GM19452 (cell line): ENCODE measurements around the gene CNDP1.
A peak's percentile ranks its signal among the peaks of the same experiment; 100 is the strongest.
"Not testable (repeated sequence)": the region's sequence is repeated elsewhere in the genome, so short reads cannot be mapped to it uniquely, and the experiment has no call there.

Experiments used
- ATAC-seq: cut with Tn5 transposase; IDR thresholded peaks from one replicate; pipeline ENCODE4 v1.9.1; 2021; ENCODE audit not compliant: unreplicated experiment

The CNDP1 gene

DNA sequence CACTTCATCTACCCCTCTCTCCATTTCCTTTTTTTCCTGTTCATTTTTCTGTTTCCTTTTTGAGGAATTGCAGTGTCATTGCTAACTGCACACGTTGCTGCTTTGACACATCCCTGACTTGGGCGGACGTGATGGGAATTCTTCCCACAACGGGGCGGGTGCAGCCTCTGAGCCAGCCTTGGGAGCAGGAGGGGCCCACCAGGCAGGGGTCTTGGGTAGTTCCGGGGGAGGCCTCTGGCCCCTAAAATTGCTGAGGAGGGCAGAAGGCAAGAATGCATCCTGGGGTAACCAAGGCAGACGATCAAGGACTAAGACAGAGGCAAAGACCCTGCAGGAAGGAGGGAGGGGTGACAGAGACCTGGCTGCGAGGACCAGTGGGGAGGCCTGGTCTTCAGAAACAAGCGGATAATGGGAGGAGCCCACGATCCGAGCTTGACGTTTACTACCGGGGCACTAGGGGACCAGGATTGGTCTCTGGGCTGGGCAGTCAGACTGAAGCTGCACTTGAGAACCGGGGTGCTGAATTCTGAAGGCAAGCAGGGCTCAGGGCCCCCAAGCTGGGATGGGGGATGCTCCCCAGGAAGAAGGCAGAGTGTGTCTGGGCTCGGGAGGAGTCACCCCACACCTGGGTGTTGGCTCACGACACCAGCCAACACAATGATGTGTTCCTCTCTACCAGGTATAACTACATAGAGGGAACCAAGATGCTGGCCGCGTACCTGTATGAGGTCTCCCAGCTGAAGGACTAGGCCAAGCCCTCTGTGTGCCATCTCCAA, 14.8 kb upstream of the CNDP1 start:
- no peak for ATAC-seq

DNA sequence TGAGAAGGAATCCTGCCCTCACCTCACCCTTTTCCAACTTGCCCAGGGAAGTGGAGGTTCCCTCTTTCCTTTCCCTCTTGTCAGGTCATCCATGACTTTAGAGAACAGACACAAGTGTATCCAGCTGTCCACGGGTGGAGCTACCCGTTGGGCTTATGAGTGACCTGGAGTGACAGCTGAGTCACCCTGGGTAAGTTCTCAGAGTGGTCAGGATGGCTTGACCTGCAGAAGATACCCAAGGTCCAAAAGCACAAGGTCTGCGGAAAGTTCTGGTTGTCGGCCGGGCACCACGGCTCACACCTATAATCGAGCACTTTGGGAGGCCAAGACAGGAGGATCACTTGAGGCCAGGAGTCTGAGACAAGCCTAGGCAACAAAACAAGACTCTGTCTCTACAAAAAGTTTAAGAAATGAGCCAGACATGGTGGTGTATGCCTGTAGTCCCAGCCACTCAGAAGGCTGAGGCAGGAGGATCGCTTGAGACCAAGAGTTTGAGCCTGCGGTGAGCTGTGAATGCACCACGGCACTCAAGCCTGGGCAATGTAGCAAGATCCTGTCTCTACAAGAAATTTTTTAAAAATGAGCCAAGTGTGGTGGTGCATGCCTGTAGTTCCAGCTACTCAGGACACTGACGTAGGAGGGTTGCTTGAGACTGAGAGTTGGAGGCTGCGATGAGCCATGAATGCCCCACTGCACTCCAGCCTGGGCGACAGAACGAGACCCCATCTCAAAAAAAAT, 14.0 kb upstream of the CNDP1 start:
- ATAC-seq = no peak

DNA sequence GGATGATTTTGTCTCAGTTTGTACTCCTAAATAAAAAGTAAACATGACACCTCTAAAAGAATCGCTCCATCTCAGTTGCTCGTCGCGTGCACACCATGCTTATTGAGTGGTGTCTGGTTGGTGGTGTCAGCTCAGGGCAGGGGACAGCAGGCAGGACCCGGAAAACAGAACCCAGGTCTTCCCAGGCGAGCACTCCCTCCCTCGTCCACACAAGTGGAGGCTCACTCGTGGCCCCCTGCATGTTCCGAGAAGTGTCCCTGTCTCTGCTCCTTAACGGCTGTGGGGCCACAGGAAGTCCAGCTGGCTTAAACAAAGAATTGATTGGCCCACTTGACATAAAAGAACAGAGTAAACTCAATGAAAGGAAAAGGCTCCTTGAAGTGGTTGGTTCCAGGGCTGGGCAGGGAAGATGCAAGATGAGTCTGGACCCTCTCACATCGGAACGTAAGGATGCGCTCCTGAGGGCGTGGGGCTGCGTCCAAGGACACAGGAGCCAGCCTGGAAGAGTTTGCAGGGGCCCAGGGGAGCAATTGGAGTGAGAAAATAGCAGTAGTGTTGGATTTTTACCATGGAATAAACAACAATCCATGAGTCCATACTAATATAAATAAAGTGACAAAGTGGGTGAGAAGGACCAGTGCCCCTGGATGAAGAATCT, 13.1 kb upstream of the CNDP1 start:
- ATAC-seq = no peak

DNA sequence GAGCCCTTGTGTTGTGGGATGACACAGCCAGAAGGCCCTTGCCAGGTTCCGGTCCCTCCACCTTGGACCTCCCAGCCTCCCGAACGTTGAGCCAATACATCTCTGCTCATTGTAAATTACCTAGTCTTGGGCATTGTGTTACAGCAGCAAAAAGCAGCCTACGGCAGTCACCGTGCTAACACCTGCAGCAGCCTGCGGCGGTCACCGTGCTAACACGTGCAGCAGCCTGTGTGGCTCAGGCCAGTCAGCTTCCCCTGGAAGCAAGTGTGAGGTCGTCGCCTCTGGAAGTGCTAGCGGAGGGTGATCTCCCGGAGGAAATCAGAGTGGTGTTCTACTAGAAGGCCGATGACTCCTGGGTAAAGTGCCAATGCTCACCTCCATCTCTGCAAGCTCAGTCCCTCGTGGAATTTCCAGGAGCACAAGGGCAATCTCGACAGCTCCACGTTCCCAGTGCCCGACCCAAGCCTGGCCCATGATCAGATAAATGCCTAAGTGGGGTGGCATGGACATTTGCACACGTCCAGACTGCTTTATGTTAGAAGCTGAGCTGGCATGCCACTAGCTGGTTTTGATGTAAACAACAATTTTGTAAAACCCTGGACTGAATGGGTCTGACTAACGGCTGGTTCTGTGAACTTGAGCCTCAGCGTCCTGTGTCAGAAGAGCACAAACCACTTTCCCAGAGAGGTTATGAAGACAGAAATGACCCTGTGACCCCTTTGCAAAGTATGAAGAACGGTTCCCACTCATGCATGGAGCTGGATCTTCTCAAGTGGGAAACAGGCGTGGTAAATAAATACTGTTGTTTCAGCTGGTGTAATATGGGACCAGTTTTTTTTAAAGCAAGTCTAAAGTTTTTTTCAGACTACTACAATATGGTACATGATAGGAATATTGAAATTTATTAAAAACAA, 11.4 kb upstream of the CNDP1 start:
- ATAC-seq = no peak

DNA sequence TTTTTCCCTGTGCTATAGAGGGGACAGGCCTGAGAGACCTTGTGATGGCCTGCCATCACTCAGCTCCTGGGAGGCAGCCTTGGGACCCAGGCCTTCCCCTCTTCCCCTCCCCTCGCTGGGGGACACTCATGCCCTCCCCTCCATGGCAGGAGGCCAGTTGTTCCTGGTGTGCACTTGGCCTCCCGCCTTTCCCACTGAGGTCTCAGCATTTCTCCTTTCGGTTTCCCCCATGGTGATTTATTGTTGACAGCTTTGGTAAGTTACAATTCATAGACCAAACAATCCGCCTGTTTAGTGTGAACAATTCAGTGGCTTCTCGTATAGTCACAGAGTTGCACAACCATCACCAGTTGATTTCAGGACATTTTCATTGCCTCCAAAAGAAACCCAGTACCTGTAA, 10.2 kb upstream of the CNDP1 start:
- ATAC-seq = no peak

DNA sequence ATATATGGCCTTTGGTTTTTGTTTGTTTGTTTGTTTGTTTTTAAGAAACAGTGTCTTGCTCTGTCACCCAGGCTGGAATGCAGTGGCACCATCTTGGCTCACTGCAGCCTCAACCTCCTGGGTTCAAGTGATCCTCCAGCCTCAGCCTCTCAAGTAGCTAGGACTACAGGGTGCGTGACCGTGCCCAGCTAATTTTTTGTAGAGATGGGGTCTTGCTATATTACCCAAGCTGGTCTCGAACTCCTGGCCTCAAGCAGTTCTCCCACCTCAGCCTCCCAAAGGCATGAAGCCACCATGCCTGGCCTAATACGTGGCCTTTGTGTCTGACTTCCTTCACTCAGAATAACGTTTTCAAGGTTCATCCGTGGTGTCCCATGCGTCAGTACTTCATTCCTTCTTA, 9.4 kb upstream of the CNDP1 start:
- ATAC-seq = not testable (repeated sequence)

DNA sequence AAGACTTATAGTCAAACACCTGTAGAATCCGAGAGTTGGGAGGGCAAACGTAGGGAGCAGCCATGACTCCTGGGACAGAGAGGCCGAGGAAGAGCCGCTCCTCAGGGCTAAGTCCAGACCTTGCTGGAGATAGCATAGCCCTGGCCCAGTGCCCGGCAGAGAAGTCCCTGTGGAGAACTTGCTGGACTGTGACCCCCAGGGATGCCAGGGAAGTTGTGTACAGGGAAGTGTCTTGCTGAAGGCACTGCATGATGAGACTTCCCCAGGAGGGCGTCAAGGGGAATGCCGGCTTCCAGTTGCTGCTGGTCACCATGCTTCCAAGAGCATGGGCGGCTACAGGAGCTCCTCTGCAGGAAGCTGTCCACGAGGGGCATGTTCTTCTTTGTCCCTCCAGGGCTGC, 8.6 kb upstream of the CNDP1 start:
- ATAC-seq = no peak

DNA sequence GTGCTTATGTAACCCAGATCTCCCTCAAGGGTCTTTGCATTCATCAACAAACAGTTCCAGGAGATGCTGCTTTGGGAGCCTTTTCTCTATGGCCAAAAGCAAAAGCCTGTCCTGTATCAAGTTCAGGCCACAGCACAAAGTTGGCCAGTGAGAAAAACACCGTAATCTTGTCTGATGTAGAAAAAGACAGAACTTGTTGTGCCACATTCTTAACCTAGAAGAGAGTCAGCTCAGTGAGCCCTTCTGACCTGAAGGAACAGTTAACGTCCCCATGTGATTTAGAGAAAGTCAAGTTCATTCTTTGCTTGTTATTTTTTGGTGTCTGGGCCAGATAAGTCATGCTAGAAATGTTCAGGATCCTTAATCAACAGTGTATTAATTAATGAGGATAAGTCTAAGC, 7.8 kb upstream of the CNDP1 start:
- ATAC-seq = no peak

DNA sequence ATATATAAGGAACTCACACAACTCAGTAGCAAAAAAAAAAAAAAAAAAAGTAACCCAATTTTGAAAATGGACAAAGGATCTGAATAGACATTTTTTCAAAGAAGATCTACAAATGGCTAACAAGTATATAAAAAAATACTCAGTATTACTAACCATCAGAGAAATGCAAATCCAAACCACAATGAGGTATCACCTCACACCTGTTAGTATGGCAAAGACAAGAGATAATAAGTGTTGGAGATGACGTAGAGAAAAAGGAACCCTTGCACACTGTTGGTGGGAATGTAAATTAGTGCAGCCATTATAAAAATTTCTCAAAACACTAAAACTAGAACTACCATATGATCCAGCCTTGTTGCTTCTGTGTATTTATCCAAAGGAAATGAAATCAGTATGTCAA, 5.8 kb upstream of the CNDP1 start:
- ATAC-seq = peak; percentile 70

DNA sequence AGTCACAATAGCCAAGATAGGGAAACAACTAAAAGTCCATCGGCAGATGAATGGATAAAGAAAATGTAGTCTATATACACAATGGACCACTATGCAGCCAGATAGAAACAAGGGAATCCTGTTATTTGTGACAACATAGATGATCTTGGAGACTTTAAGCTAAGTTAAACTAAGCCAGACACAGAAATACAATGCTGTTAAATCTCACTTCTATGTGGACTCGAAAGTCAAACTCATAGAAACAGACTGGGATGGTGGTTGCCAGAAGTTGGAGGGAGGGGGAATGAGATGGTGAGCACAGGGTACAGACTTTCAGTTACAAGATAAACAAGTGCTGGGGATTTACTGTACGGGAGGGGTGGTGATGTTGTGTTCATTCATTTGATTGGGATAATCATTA, 5.4 kb upstream of the CNDP1 start:
- ATAC-seq = no peak

DNA sequence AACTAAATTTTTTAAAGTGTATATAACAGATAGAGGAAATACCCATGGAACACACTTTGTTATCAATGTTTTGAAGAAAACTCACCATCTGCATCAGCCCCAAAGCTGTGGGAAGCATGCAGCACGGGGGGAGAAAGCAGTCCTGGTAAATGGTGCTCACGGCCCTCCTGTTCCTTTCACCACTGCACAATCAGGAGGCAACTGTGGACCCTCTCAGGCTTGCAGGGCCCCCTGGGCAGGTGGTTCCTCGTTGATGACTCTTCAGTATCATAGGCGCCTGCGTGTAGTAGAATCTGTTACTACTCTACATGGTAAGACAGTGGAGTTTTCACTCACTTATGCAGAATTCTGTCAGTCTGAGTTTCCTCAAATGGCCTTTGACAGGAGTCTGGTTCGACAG, 4.9 kb upstream of the CNDP1 start:
- ATAC-seq = no peak

DNA sequence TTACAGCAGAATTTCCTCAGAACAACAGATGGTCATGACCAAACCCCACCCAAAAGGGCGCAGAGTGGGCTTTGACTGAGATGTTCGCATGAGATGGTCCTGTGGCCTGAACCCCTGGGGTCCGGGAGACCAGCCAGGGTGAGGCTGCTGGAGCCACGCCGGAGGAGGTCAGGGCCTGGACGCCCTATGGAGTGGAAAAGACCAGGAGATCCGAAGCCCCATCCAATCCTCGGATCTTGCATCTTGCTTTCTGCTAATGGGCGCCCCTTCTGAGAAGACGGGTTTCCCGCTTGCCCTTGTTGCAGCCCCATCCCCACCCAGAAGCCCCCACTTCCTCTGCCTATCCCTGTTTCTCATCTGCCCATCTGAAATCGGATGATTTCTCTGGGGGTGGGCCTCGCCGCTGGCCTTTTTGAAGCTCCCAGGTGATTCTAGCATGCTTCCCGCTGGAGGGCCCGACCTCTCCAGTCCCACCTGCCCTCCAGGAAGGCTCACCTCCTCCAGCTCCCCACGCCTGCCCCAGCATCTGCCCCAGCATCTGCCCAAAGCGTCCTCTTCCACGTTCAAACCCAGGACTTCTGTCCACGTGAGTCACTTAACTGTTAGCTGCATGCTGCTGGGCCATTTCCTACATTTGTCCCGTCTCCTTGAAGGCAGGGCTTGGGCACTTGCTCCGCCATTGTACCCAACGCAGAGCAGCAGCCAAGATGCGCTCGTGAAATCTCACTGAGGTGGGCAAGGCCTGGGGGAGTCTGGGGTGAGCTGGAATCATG, 4.3 kb upstream of the CNDP1 start:
- no peak for ATAC-seq

DNA sequence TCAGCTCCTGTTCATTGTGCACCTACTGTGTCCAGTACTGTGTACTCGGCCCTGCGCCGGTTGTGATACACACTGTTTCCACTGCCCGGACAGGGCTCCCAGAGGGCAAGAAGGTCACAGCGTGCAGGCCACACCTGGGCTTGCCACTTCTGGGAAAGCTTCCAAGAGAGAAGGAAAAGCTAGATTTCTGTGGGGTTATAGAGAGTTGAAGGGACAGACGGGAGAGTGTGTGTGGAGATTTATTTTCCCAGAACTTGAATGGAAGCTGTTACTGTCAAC, 3.8 kb upstream of the CNDP1 start:
- ATAC-seq = no peak

DNA sequence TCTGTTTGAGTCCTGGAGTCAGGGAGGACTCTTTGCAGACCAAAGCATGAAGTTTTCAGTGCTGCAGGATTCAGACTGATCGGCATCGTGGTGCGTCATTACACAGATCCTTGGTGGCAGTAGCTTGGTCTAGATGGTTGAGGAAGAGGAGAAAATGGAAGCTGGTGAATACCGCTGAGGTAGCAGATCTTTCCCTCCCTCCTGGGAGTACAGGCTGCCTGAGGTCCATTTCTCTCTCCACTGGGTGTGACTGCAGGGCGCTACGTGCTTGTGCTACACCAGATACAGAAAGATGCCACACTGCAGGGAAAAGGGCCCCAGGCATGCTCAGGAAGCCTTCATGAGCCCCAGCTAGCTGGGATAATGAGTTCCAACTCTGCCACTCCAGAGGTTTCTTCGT, 3.3 kb upstream of the CNDP1 start:
- ATAC-seq = no peak

DNA sequence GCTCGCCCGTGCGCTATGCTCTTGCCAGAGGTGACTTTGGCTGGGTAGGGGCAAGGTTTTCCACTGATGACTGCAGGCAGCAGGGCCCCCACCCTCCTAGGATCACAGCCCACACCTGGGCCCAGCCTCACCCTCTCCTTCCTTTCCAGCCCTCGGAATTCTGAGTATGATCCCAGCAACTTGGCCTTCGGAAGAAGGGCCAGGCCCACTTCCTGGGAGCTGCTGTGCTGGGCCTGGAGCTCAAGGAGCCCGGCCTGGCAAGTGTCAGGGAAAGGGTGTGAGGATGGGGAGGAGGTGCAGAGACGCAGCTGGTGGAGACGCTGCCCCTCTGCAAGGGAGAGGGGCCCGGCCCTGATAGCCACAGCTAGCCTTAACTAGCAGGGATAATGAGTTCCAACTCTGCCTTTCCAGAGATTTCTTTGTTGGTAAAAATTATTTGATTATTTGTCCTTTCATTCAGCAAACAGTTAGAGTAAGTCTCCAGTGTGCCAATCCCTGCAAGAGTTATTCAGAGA, 1.7 kb upstream of the CNDP1 start:
- no peak for ATAC-seq

DNA sequence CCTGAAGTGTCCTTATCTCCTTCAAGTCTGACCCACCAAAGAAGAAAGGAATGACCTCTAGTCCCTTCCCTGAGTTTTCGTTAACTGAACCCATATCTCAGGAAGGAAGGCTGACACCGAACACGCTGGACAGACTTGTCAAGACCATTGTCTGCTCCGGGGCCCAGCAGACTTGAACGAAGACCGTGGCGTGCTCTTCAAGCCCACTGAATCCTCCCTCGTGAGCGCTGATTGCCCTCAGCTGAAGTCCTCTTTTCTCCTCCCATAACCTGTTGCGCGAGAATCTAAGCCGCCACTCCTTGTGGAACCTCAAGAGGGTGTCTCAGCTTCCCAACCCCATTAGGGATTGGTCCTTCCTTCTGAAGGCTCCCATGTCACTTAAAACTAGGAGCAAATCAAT, 634 bp upstream of the CNDP1 start:
- no peak for ATAC-seq

DNA sequence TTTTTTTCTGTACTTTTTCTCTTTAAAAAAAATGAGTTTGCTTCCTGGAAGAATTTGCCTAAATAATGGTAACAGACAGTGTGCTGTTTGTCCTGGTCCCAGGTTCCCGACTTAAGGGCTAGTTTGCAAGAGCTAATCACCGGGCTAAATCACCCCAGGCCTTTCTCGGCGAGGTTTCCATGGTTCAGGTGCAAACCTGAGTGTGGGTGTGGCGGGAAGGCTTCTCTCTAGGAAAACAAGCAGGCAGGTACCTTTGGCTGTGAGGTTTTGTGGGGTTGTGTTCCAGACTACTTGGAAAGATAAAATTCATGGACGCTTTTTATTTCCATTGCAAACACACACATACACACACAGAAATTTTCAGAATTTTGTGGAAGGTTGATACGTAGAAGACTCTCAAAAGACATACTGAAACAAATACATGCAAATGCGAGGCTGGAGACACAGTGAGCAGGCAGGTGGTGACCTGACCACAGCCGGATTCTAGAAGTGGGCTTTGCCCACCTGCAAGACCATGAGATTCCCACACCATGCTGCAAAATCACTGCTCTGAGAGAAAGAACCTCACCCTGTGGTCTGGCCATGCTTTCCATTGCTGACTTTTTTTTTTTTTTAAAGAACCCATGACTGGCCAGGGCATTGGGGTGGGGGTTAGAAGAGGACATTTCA, 815 bp downstream of the CNDP1 start:
- peak; percentile 57 for ATAC-seq

DNA sequence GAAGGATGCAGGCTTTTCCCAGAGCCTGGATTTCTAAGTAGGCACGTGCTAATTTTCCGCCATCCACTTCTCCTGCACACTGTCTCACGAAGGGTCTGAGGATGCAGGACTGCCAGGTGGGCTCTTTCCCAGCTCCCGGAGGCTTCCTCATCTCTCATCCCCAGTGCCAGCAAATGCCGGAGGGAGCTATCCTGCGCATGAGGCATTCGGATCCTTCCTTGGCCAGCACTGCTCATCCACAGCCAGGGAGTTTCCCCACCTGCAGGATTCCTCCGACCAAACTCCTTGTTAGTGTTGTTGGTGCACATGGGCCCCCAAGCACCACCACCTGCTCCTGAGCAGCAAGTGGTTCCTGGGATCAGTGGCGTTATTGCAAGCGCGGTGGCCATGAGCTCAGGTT, 5.0 kb downstream of the CNDP1 start:
- ATAC-seq = no peak

DNA sequence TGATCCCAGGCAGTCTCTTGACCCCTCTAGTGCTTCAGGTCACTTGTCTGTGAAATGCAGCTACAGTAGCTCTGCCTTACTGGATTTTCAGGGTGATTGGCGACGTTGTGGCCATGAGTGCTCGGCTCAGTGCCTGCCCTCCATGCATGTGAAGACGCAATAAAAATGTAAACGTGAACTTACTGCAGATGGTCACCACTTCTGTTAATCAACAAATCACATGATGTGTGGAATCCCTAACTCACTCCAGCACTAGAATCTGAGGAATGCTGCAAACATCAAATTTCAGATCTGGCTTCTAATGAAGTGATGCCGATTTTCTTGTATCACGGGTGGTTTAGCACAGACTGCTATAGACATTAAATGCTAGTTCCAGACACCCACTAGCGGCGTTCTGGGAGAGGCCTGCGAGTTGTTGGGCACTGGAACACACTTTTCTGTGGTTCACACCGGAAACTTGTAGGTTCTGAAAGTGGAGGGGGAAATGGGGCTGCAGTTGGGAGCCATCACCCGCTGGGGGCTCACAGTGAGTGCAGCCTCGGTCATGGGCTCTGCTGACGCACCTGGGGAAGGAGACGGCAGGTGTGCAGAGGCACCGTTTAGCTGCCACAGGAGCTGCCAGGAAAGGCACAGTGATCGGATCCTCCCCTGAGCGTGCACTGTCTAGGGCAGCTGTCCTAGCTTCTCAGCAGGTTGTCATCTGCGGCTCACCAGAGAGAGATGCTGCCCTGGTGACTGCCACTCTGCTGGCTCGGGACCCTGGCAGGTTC, 6.5 kb downstream of the CNDP1 start:
- ATAC-seq = no peak
